Upper lobe of left lung (tissue), 6 donors: ENCODE measurements around the gene PARP3. TPM values are rescaled to one million over a fixed set of nuclear protein-coding genes. Genes with fewer than 3 reads are reported as not detected.

ENCODE experiments used
- ATAC-seq, 2 donors: fragments of 200-7000 bp; cut with Tn5 transposase; one replicate each; pipeline ENCODE4 v1.9.1; 2022; ENCODE audit warnings: mild to moderate bottlenecking in 2 of 2, moderate library complexity in 2 of 2; ENCODE audit not compliant: low FRiP score in 2 of 2
- DNase-seq, 2 donors: peaks; one replicate each; pipeline ENCODE4 v3.0.0-alpha.2; 2019 to 2020
- H3K27ac ChIP-seq, 4 donors: fragments of 200-600 bp; sonication (generic); one replicate each; pipeline ENCODE4 v1.5.1; 2016 to 2019
- H3K27me3 ChIP-seq, 4 donors: fragments of 200-600 bp; sonication (generic); one replicate each; pipeline ENCODE4 v1.5.1; 2017 to 2019
- H3K36me3 ChIP-seq, 4 donors: fragments of 200-600 bp; sonication (generic); one replicate each; pipeline ENCODE4 v1.5.1; 2016 to 2019
- H3K4me1 ChIP-seq, 4 donors: fragments of 200-600 bp; sonication (generic); one replicate each; pipeline ENCODE4 v1.5.1; 2018 to 2019
- H3K4me3 ChIP-seq, 4 donors: fragments of 200-600 bp; sonication (generic); one replicate each; pipeline ENCODE4 v1.5.1; 2017 to 2019; ENCODE audit warnings: mild to moderate bottlenecking in 2 of 4, moderate library complexity in 1 of 4
- H3K9me3 ChIP-seq, 4 donors: fragments of 200-600 bp; sonication (generic); one replicate each; pipeline ENCODE4 v1.5.1; 2018 to 2019
- EP300 ChIP-seq, 4 donors: sonication (generic); formaldehyde crosslinking; IDR thresholded peaks; one replicate each; pipeline ENCODE4 v1.5.1; 2017; ENCODE audit warnings: antibody characterized with exemption in 4 of 4, control low read depth in 2 of 4
- POLR2A ChIP-seq, 4 donors: fragments of 450-650 bp; IDR thresholded peaks; one replicate each; pipeline ENCODE4 v1.5.1; 2016 to 2017; ENCODE audit warnings: antibody characterized with exemption in 4 of 4, mild to moderate bottlenecking in 2 of 4
- POLR2AphosphoS5 ChIP-seq, 2 donors: sonication (generic); formaldehyde crosslinking; IDR thresholded peaks; one replicate each; pipeline ENCODE4 v1.5.1; 2017; ENCODE audit warnings: antibody characterized with exemption in 2 of 2
- WGBS, 2 donors: methylation state at CpG; one replicate each; pipeline ENCODE4 v1.1.5; 2017 to 2018; 5-methylcytosine and 5-hydroxymethylcytosine counted together
- total RNA-seq, 6 donors: library from RNA; depleted of rRNA in 4 of 6; stranded (reverse); fragments of >200 nt in 4 of 6; gene quantifications; one replicate each; pipeline versions ENCODE4 v1.1.0 to v1.2.1, GENCODE V29; 2016 to 2021
- TF ChIP-seq, protein P1 (sequence below), 6 experiments: fragments of 450-650 bp in 4 of 6; fragments of 200-600 bp in 2 of 6; sonication (generic) in 2 of 6; IDR thresholded peaks; one replicate each; pipeline ENCODE4 v1.5.1; 2016 to 2019; ENCODE audit warnings: antibody characterized with exemption in 6 of 6
- donor health status: DM: no; HTN: no; CAD: no; lungs with moderate emphysema.
- donor health status: DM: no; HTN: yes; CAD: no; lungs with severe emphysema.

Gene PARP3
- total RNA-seq, 6 donors from 2014 or later, result 23.0 to 80.7 (median 35.7) TPM

DNA sequence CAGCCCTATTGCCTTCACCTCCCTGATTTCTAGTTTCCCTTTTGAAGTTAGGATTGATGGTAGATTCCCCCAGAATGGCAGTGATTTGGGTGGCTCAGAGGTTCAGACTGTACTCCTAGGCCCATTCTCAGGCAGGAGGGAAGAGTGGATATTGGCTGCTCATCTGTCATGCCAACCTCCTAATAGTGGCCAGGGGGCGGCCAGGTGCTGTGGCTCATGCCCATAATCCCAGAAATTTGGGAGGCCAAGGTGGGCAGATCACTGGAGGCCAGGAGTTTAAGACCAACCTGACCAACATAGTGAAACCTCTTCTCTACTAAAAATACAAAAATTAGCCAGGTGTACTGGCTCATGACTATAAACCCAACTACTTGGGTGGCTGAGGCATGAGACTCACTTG, 11.7 kb upstream of the PARP3 start:
- Histone ChIP-seq H3K27ac (no peak overlapping the region), H3K27me3 (no peaks in the 10 kb centered on the region), H3K4me1 (no peaks in the 10 kb centered on the region), H3K36me3 (peaks cover 15 to 36% (median 32%) of the 10 kb centered on the region in 4 donors), H3K4me3 (no peak overlapping the region), H3K9me3 (no peaks in the 10 kb centered on the region)
- no peak for TF ChIP-seq EP300 (IDR thresholded peaks at IDR 0.05)
- DNase-seq, result no peak
- ATAC-seq, result no peak
- WGBS, 2 donors, result 82 to 100% methylated on average over 1 of the region's 1 CpG

DNA sequence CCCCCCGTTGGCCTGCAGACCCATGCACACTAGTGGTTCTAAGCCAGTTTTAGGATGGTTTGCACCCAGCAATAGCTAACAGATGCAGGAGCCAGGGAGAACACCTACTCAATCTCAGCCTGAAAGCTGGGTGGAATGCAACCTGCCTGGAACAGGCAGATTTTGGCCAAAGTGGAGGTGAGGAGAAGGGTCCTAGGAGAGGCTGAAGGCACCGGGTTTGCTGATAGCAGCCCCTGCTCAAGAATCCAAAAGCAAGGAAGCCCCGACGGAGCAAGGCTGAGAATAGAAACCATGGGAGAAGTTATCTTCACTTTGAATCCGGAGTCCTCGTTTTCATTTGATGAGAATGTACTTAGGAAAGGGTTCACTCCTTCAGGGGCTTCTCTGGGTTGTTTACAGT, 10.4 kb upstream of the PARP3 start:
- no peak overlapping the region for H3K27ac ChIP-seq
- no peaks in the 10 kb centered on the region for H3K4me1 ChIP-seq
- WGBS, 2 donors, result 91 to 95% methylated on average over 6 of the region's 6 CpGs
- TF ChIP-seq EP300 (IDR thresholded peaks at IDR 0.05) (no peak), POLR2AphosphoS5 (IDR thresholded peaks at IDR 0.05) (no peak), POLR2A (IDR thresholded peaks at IDR 0.05) (no peak)
- TF ChIP-seq, protein P1, sequence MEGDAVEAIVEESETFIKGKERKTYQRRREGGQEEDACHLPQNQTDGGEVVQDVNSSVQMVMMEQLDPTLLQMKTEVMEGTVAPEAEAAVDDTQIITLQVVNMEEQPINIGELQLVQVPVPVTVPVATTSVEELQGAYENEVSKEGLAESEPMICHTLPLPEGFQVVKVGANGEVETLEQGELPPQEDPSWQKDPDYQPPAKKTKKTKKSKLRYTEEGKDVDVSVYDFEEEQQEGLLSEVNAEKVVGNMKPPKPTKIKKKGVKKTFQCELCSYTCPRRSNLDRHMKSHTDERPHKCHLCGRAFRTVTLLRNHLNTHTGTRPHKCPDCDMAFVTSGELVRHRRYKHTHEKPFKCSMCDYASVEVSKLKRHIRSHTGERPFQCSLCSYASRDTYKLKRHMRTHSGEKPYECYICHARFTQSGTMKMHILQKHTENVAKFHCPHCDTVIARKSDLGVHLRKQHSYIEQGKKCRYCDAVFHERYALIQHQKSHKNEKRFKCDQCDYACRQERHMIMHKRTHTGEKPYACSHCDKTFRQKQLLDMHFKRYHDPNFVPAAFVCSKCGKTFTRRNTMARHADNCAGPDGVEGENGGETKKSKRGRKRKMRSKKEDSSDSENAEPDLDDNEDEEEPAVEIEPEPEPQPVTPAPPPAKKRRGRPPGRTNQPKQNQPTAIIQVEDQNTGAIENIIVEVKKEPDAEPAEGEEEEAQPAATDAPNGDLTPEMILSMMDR (IDR thresholded peaks at IDR 0.05), result no peak
- H3K9me3 ChIP-seq, result no peaks in the 10 kb centered on the region
- no peak for DNase-seq
- no peak for ATAC-seq
- H3K36me3 ChIP-seq, result peaks cover 28 to 49% (median 44%) of the 10 kb centered on the region in 4 donors
- H3K4me3 ChIP-seq, result no peak overlapping the region
- no peaks in the 10 kb centered on the region for H3K27me3 ChIP-seq

DNA sequence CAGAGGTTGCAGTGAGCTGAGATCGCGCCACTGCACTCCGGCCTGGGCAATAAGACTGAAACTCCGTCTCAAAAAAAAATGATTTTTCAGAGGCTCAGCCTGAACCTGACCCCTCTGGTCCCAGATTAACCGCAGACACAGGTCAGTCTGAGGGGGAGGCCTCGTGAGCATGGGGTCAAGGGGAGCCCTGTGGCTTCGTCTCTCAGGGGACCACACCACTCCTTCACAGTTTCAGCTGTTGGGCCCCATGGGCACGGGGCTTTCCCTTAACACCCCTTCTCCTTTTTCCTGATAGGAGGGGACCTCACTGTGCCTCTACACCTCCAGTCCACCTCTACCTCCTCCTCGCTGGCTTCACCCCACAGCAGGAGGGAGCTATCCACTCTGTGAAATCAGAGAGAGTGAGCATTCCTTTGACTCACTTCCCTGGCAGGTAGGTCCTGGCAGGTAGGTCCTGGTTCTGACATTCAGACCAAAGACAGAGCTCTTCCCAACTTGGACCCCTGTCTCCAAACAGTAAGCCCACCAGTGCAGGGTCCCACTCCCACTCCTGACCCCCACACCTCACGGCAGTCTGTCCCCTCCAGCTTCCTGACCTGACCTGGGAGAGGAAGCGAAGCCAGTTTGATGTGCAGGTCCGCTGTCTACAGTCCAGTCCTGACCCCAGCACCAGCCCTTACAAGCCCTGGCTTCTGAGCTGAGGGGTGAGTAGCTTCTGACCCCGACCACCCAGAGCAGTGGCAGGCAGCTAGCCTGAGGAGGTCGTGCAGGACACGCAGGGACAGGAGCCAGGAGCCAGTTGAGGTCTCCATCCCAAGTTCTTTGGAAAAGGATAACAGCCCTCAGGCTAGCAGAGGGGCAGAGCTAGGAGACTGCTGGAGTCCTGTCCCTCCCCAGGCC, 9.4 kb upstream of the PARP3 start:
- H3K36me3 ChIP-seq, result peaks cover 34 to 59% (median 52%) of the 10 kb centered on the region in 4 donors

DNA sequence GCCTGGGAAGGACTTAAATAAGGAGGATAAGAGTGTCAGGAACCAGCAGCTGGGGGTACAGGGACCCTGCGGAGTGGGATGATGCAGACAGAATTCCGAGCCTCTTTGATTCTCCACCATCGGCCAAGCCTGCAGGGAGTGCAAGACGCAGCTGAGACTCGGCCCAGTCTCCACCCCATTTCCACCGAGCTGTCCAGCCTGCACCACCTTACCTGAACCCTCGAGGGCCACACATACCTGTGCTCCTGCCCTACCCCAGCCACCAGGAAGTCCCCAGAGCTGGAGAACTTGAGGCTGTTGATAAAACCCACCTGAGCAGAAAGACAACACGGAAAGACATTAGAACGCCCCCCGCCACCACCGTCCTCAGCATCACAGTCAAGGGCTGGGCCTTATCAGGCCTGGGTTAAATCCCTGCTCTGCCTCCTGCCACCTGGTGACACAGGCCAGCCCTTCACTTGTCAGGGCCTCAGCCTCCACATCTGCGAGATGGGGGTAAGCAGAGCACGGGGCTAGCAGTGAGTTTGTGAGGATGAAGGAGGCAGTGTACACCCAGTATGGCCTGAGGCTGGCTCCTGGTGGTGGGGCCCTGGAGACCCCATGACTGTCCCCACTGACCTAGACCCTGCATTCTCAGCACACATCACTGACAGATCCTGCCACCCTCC, 8.6 kb upstream of the PARP3 start:
- WGBS, 2 donors, result 90 to 98% methylated on average over 8 to 13 of the region's 13 CpGs
- no peak for ATAC-seq
- no peaks in the 10 kb centered on the region for H3K27me3 ChIP-seq
- no peak for TF ChIP-seq EP300 (IDR thresholded peaks at IDR 0.05)
- no peak overlapping the region for H3K27ac ChIP-seq
- DNase-seq, result no peak
- no peak overlapping the region for H3K4me3 ChIP-seq
- H3K4me1 ChIP-seq, result no peaks in the 10 kb centered on the region
- H3K9me3 ChIP-seq, result no peaks in the 10 kb centered on the region
- peaks cover 36 to 67% (median 58%) of the 10 kb centered on the region in 4 donors for H3K36me3 ChIP-seq

More for the DNA sequence above, 9.4 kb upstream of the PARP3 start:
- ATAC-seq (no peak), DNase-seq (no peak)
- Histone ChIP-seq H3K9me3 (no peaks in the 10 kb centered on the region), H3K27ac (no peak overlapping the region), H3K27me3 (no peaks in the 10 kb centered on the region), H3K4me1 (no peaks in the 10 kb centered on the region), H3K4me3 (no peak overlapping the region)
- TF ChIP-seq POLR2A (IDR thresholded peaks at IDR 0.05) (no peak), EP300 (IDR thresholded peaks at IDR 0.05) (no peak), POLR2AphosphoS5 (IDR thresholded peaks at IDR 0.05) (no peak)
- TF ChIP-seq, protein P1 (IDR thresholded peaks at IDR 0.05), result no peak
- 91 to 94% methylated on average over 6 to 15 of the region's 15 CpGs for WGBS, 2 donors

DNA sequence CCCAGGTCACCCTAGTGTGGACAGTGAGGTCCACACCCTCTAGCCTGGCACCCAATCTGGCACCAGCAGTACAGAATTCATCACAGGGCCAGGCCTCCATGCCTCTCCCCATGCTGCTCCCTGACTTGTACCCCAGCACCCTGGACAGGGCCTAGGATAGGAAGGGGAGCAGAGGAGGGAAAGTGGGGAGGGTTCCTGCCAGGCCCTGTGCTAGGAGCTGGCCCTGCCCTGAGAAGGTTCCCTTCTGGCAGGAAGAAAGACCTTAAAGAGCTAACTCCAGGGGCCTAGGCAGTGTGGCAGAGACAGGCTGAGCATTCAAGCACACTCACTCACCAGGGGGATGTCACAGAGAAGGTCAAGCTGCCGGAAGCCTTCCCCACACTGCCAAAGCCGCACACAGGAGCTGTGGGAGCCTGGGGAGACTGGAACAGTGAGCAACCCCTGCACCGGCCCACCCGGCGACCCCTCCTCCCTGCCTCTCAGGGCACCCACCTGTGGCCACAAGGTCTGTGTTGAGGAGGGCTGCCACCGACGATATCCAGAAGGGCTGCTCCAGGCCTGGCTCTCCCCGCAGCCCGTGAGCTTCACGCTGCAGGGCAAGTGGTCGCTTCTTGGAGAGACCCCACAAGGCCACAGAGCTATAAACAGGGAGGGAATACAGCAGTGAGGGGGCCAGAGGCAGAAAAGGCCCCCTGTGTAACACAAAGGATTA, 7.9 kb upstream of the PARP3 start:
- H3K4me3 ChIP-seq, result no peak overlapping the region
- H3K4me1 ChIP-seq, result no peaks in the 10 kb centered on the region
- ATAC-seq, result no peak
- no peaks in the 10 kb centered on the region for H3K9me3 ChIP-seq
- H3K36me3 ChIP-seq, result peaks cover 36 to 71% (median 60%) of the 10 kb centered on the region in 4 donors
- WGBS, 2 donors, result 94 to 100% methylated on average over 6 to 11 of the region's 11 CpGs
- no peaks in the 10 kb centered on the region for H3K27me3 ChIP-seq
- no peak overlapping the region for H3K27ac ChIP-seq
- DNase-seq, result no peak
- TF ChIP-seq EP300 (IDR thresholded peaks at IDR 0.05), result no peak
- TF ChIP-seq, protein P1 (IDR thresholded peaks at IDR 0.05), result no peak
- TF ChIP-seq POLR2AphosphoS5 (IDR thresholded peaks at IDR 0.05), result no peak
- TF ChIP-seq POLR2A (IDR thresholded peaks at IDR 0.05), result no peak
